ENCODE results near the gene GRAP2. TPM values are rescaled to one million over a fixed set of nuclear protein-coding genes. Genes with fewer than 3 reads are reported as not detected.

GRAP2 gene
- total and polyA plus RNA-seq, 2 donors (not counting 1 experiment from before 2014, with no cell fraction given): 13.5 to 26.4 TPM

GRCh38 chr22:39935612-39936011 is 34.7 kb downstream of the GRAP2 start:
- H3K4me1 Mint-ChIP-seq: peaks cover 67% of the 10 kb centered on the region
- H3K9me3 ChIP-seq (ENCODE audit: control extremely low read depth in 1 of 3, control insufficient read depth in 2 of 3, insufficient read depth in 1 of 3, low read length in 2 of 3): no peaks in the 10 kb centered on the region
- 100% methylated on average over 1 of the region's 6 CpGs for WGBS (ENCODE audit: insufficient coverage)
- peak overlapping the region; percentile 69 for H3K4me2 ChIP-seq (replicated peaks; ENCODE audit: low read depth, low read length, poor library complexity, severe bottlenecking)
- H3K4me3 Mint-ChIP-seq: peak overlapping the region; percentile 66
- H3K27ac ChIP-seq (ENCODE audit: low read length in 2 of 2): peak overlapping the region in 1 of 2 donors; percentile 77
- no peak for DNase-seq
- H3K27me3 Mint-ChIP-seq: no peaks in the 10 kb centered on the region
- ChIA-PET POLR2A (no interaction called here), CTCF (interaction anchor here (0.6 to 1.2 kb wide), 2 partner anchors 9 to 402 kb away, joined by 3 to 4 read pairs; no protein-coding TSS in a partner anchor)
- ATAC-seq (ENCODE audit: low read depth): no peak
- no peak overlapping the region for H3K4me3 ChIP-seq (ENCODE audit: control extremely low read depth in 1 of 5, extremely low read depth in 1 of 5, insufficient read depth in 1 of 5, low read depth in 2 of 5, low read length in 4 of 5)
- H3K79me2 ChIP-seq (ENCODE audit: control insufficient read depth, insufficient read depth, low read length): peaks cover 37% of the 10 kb centered on the region
- intact Hi-C loops (cut with micrococcal nuclease): loop anchor here (10.0 kb wide), 1 partner anchor 101 kb away; no protein-coding TSS in a partner anchor
- H3K4me1 ChIP-seq (ENCODE audit: control insufficient read depth in 2 of 2, insufficient read depth in 2 of 2, low read length in 2 of 2): peaks cover 68 to 71% of the 10 kb centered on the region in 2 donors
- H3K9ac ChIP-seq (ENCODE audit: low read length): no peak overlapping the region
- H3K36me3 ChIP-seq (replicated peaks in 1 of 2; ENCODE audit: control extremely low read depth in 1 of 2, control insufficient read depth in 1 of 2, extremely low read depth in 1 of 2, insufficient read depth in 2 of 2, low read length in 1 of 2): no peaks in the 10 kb centered on the region
- no peaks in the 10 kb centered on the region for H3K27me3 ChIP-seq (replicated peaks in 1 of 4; ENCODE audit: control extremely low read depth in 1 of 4, control insufficient read depth in 3 of 4, insufficient read depth in 4 of 4, low read length in 3 of 4)
- H4K20me1 ChIP-seq (ENCODE audit: control insufficient read depth, insufficient read depth, low read length, poor library complexity, severe bottlenecking): no peaks in the 10 kb centered on the region
- H3K27ac Mint-ChIP-seq: peak overlapping the region; percentile 80
- H3K9me3 Mint-ChIP-seq (ENCODE audit: insufficient read depth): no peaks in the 10 kb centered on the region
- H2AFZ ChIP-seq (ENCODE audit: insufficient read depth, low read depth, low read length, poor library complexity, severe bottlenecking): no peak overlapping the region
- no peak for TF ChIP-seq CTCF (IDR thresholded peaks at IDR 0.05)
- TF ChIP-seq EZH2 (IDR thresholded peaks at IDR 0.05; ENCODE audit: borderline replicate concordance, insufficient read depth, low read depth, low read length, poor library complexity, severe bottlenecking): no peak

GRCh38 chr22:39936523-39937145 is 35.8 kb downstream of the GRAP2 start:
- H3K4me3 ChIP-seq (ENCODE audit: control extremely low read depth in 1 of 5, extremely low read depth in 1 of 5, insufficient read depth in 1 of 5, low read depth in 2 of 5, low read length in 4 of 5): peak overlapping the region in 1 of 5 experiments; percentile 12
- peak overlapping the region; percentile 62 for H3K4me3 Mint-ChIP-seq
- peaks cover 74% of the 10 kb centered on the region for H3K4me1 Mint-ChIP-seq
- H3K9me3 ChIP-seq (ENCODE audit: control extremely low read depth in 1 of 3, control insufficient read depth in 2 of 3, insufficient read depth in 1 of 3, low read length in 2 of 3): no peaks in the 10 kb centered on the region
- no peaks in the 10 kb centered on the region for H4K20me1 ChIP-seq (ENCODE audit: control insufficient read depth, insufficient read depth, low read length, poor library complexity, severe bottlenecking)
- peak overlapping the region; percentile 69 for H3K4me2 ChIP-seq (replicated peaks; ENCODE audit: low read depth, low read length, poor library complexity, severe bottlenecking)
- DNase-seq: peak; percentile 47
- H3K27me3 ChIP-seq (replicated peaks in 1 of 4; ENCODE audit: control extremely low read depth in 1 of 4, control insufficient read depth in 3 of 4, insufficient read depth in 4 of 4, low read length in 3 of 4): no peaks in the 10 kb centered on the region
- TF ChIP-seq EZH2 (IDR thresholded peaks at IDR 0.05; ENCODE audit: borderline replicate concordance, insufficient read depth, low read depth, low read length, poor library complexity, severe bottlenecking) (no peak), CTCF (IDR thresholded peaks at IDR 0.05) (no peak)
- H3K27me3 Mint-ChIP-seq: no peaks in the 10 kb centered on the region
- H3K9ac ChIP-seq (ENCODE audit: low read length): peak overlapping the region; percentile 46
- peak overlapping the region; percentile 80 for H3K27ac Mint-ChIP-seq
- WGBS (ENCODE audit: insufficient coverage): 22% methylated on average over 3 of the region's 6 CpGs
- peak overlapping the region; percentile 35 to 77 for H3K27ac ChIP-seq (ENCODE audit: low read length in 2 of 2)
- ChIA-PET CTCF (interaction anchor here (0.6 to 1.5 kb wide), 3 partner anchors 88 to 234 kb away, joined by 3 to 5 read pairs (median 3); no protein-coding TSS in a partner anchor), POLR2A (no interaction called here)
- peaks cover 37% of the 10 kb centered on the region for H3K79me2 ChIP-seq (ENCODE audit: control insufficient read depth, insufficient read depth, low read length)
- intact Hi-C loops (cut with micrococcal nuclease): loop anchor here (10.0 kb wide), 1 partner anchor 102 kb away; no protein-coding TSS in a partner anchor
- peaks cover 66 to 68% of the 10 kb centered on the region in 2 donors for H3K4me1 ChIP-seq (ENCODE audit: control insufficient read depth in 2 of 2, insufficient read depth in 2 of 2, low read length in 2 of 2)
- peak overlapping the region; percentile 40 for H2AFZ ChIP-seq (ENCODE audit: insufficient read depth, low read depth, low read length, poor library complexity, severe bottlenecking)
- H3K36me3 ChIP-seq (replicated peaks in 1 of 2; ENCODE audit: control extremely low read depth in 1 of 2, control insufficient read depth in 1 of 2, extremely low read depth in 1 of 2, insufficient read depth in 2 of 2, low read length in 1 of 2): no peaks in the 10 kb centered on the region
- no peak for ATAC-seq (ENCODE audit: low read depth)
- no peaks in the 10 kb centered on the region for H3K9me3 Mint-ChIP-seq (ENCODE audit: insufficient read depth)
